Dedifferentiated amniotic fluid mesenchymal stem cell (primary cell): ENCODE measurements around the gene USP28.
"Not testable (repeated sequence)": the region's sequence is repeated elsewhere in the genome, so short reads cannot be mapped to it uniquely, and the experiment has no call there.

Experiments
- DNase-seq: peaks from one replicate; pipeline ENCODE4 v3.0.0-alpha.2; 2016; ENCODE audit errors: extremely low spot score

Gene USP28

GRCh38 chr11:113773416-113774173 is 101.8 kb downstream of the USP28 start, which contains the start of gene ZW10:
Gene ZW10 (minus strand): TSS chr11:113773692. CDS start chr11:113773666, 26 bp downstream.
- peak; percentile 98 for DNase-seq

GRCh38 chr11:113773092-113773415 is 102.3 kb downstream of the USP28 start:
- DNase-seq: no peak

GRCh38 chr11:113771964-113772363 is 103.4 kb downstream of the USP28 start:
- DNase-seq: no peak

- DNase-seq: no peak
These were observed 110.7 kb downstream of the USP28 start for GRCh38 chr11:113764527-113765219.

GRCh38 chr11:113763040-113763439 is 112.3 kb downstream of the USP28 start:
- not testable (repeated sequence) for DNase-seq

GRCh38 chr11:113760241-113760640 is 115.1 kb downstream of the USP28 start:
- no peak for DNase-seq

- no peak for DNase-seq
These were observed 122.4 kb downstream of the USP28 start for GRCh38 chr11:113752932-113753331.
